HG03135 (cell line): ENCODE results near the gene PSMD11.
"Not testable (repeated sequence)": the region's sequence is repeated elsewhere in the genome, so short reads cannot be mapped to it uniquely, and the experiment has no call there.

Experiments
- ATAC-seq: cut with Tn5 transposase; IDR thresholded peaks from one replicate; pipeline ENCODE4 v1.9.1; 2021; ENCODE audit warnings: mild to moderate bottlenecking, moderate library complexity; ENCODE audit not compliant: unreplicated experiment

The PSMD11 gene

DNA sequence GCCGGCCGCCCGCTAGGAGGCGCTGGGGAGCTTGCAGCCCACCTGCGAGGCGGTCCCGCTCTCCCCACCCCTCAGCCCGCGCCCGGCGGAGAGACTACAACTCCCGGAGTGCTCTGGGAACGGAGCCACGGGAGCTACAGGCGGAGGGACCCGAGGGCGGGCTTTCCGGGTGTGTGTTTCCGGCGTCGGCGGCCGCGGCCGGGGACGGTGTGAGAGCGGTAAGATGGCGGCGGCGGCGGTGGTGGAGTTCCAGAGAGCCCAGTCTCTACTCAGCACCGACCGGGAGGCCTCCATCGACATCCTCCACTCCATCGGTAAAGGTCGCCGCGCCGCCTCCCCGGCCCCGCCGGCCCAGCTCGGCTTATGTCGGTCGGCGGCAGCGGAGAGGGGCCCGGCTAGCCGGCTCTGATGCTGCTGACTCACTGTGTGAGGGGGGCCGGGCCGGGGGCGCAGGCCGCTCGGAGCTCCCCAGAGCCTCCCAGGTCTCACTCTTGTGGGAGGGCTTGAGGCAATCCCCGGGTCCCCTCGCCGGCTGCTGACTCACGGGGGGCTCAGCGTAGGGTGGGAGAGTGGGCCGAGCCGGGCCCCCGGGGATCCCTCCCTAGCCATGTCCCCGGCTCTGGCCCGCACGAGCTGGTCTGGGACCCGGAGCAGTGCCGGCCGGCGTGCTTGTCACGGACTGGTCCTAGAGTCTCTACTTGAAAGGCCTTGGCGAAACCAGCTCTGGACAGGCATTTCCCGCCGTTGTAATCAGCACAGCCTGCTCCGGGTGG is at the start of gene PSMD11:
Gene PSMD11 (plus strand): TSS at position 210 of the 773 bp plus-strand sequence. CDS start 14 bp downstream, at position 224.
- ATAC-seq, result peak; percentile 89

DNA sequence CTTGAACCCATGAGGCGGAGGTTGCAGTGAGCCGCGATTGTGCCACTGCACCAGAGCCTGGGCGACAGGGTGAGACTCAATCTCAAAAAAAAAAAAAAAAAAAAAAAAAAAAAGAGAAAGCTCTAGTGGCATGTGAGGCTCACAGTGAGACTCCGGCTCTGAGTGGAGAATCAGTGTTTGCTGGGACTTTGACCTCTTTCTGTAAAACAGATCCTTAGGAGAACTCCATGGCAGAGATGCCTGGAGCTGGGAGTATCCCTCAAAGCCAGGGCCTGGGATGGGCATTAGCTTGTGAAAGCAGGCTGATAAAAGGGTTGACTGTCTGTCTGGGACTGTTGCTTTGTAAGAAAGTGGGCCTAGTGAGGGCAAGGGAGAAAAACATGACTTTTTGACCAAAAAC is 48.0 kb upstream of the PSMD11 start:
- ATAC-seq, result no peak

GRCh38 chr17:32398946-32399345 is 45.4 kb upstream of the PSMD11 start:
- no peak for ATAC-seq

DNA sequence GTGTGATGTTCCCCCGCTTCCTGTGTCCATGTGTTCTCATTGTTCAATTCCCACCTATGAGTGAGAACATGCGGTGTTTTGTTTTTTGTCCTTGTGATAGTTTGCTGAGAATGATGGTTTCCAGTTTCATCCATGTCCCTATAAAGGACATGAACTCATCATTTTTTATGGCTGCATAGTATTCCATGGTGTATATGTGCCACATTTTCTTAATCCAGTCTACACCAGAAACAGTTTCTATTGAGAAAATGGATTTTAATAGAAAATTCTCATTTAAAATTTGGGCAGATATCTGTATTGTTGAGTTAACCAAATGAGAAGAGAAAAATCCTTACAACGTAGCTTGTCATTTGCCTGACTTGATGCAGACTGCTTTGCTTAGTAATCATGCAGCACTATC is 34.2 kb upstream of the PSMD11 start:
- not testable (repeated sequence) for ATAC-seq

- ATAC-seq, result no peak
Observed at GRCh38 chr17:32426894-32427293, 17.4 kb upstream of the PSMD11 start.

DNA sequence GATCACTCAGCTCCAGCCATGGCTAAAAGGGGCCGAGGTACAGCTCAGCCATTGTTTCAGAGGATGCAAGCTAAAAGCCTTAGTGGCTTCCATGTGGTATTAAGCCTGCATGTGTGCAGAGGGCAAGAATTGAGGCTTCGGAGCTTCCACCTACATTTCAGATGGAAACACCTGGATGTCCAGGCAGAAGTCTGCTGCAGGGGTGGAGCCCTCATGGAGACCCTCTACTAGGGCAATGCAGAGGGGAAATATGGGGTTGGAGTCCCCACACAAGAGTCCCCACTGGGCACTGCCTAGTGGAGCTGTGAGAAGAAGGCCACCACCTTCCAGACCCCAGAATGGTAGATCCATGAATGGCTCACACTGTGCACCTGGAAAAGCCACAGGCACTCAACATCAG is 14.7 kb upstream of the PSMD11 start:
- ATAC-seq, result no peak

DNA sequence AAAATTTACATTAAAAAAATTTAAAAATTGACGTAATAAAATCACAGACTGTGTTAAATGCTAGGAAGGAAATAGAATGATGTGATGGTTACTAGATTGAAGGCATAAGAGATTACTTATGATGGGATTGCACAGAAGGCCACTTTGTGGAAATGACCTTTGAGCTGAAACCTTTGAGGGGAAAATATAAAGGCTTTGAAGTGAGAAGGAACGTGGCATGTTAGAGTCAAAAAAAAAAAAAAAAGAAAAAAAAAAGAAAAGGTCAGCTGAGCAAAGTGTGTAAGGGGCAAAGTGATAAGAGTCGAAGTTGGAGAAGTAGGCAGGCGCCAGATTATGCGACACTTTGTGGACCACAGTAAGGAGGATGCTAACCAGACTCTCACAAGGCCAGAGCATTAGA is 3.6 kb upstream of the PSMD11 start:
- no peak for ATAC-seq

- ATAC-seq, result no peak
Observed at GRCh38 chr17:32441886-32442285, 2.4 kb upstream of the PSMD11 start.

DNA sequence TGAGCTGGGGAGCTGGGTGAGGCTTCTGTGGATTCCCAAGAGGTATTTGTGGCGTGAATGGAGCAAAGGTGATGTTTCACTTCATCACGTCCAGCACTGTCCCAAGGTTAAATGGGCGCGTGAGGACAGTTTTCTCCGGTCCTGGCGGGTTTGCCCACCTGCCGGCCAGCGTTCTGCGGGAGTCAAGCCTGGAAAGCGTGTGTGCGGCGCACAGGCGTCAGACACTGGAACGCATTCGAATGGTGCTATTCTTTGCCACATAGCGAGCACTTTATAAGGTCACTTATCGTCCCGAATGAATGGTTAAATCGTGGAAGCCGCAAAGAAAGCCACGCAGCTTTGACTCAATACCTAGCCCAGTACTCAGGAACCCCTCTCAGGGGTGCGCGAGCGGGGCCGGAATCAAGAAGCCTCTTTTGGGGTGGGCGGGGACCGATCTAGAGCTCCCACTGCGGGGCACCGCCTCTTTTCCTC is 446 bp upstream of the PSMD11 start:
- ATAC-seq, result no peak

GRCh38 chr17:32445074-32445415 is 735 bp downstream of the PSMD11 start:
- ATAC-seq, result peak; percentile 12

DNA sequence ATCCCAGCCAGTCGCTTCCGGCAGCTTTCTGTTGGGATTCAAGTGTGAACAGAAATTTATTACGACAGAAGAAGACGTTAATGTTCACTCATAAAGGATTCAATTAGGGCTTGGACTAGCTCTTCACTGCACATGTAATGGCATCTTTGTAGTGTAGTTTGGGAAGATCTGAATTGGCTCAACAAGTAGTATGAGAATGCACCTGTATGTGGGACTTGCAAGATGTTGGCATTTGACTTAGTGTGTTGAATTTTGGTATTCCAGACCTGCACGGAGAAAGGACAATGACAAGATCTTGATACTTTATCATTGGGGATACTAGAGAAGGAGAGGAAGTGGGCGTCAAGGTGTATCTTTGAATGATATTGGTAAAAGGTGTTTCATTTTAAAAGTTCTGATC is 1.2 kb downstream of the PSMD11 start:
- no peak for ATAC-seq

- ATAC-seq, result no peak
Observed at GRCh38 chr17:32445971-32446370, 1.7 kb downstream of the PSMD11 start.

DNA sequence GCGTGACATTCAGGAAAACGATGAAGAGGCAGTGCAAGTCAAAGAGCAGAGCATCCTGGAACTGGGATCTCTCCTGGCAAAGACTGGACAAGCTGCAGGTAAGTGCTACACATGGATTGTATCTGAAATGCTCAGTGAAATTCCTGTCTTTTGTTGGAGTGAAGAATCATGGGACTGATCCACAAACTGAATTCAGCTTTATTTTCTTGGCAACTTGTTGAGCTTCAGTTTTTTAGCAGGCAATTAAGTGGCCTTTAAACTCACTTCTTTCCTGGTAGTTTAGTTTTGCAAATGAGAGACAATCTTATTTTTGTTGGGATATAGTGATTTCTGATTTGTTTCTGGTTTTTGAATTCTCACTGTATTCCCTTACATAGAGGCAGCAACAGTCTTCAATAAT is 2.6 kb downstream of the PSMD11 start:
- ATAC-seq, result no peak

- ATAC-seq, result no peak
Observed at GRCh38 chr17:32449963-32450362, 5.7 kb downstream of the PSMD11 start.

- ATAC-seq, result not testable (repeated sequence)
Observed at GRCh38 chr17:32450379-32450778, 6.1 kb downstream of the PSMD11 start.

DNA sequence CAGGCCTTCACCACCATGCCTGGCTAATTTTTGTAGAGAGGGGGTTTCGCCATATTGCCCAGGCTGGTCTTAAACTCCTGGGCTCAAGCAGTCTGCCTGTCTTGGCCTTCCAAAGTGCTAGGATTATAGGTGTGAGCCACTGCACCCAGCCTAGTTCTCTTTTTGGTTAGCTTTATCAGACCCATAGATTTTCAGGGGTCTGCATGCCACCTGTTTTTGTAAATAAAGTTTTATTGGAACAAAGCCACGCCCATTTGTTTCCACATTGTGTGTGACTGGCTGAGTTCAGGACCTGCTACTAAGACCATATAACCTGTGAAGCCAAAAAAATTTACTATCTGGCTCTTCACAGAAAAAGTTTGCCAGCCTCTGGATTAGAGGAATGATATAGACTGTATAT is 7.6 kb downstream of the PSMD11 start:
- no peak for ATAC-seq

DNA sequence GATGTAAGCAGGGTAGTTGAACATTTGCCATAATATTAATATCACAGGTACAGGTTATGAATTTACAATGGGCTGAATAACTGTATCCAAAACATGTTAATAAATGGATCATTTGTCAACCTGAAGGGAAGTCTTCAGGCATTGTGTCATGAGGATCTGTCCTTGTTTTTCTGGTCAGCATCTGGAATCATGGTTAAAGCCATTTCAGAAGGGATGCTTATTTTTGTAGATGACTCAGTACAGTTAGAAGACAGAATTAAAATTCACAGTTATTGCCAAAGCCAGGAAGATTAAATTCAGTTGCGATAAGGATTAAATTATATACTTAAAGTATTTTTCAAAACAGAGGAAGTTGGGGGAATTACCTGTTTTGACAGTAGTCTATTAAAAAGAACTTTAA is 8.0 kb downstream of the PSMD11 start:
- ATAC-seq, result no peak

- no peak for ATAC-seq
Observed at GRCh38 chr17:32453370-32453769, 9.1 kb downstream of the PSMD11 start.

GRCh38 chr17:32458371-32458770 is 14.1 kb downstream of the PSMD11 start:
- no peak for ATAC-seq

- ATAC-seq, result no peak
Observed at GRCh38 chr17:32460054-32460453, 15.7 kb downstream of the PSMD11 start.

DNA sequence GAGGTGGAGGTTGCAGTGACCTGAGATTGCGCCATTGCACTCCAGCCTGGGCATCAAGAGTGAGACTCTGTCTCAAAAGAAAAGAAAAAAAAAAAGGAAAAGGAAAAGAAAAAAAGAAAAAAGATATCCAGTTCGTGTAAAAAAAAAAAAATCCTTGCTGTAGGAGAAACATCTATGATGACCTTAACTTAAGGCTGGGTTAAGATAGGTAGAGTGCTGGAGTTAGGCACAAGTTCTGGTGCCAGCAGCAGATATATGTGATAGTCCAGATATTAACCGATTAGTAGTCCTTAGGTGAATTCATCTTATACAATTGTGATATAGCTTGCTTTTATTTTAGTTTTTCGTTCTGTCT is 17.2 kb downstream of the PSMD11 start:
- no peak for ATAC-seq

GRCh38 chr17:32461853-32462617 is 17.7 kb downstream of the PSMD11 start:
- no peak for ATAC-seq
